Neural cell (in vitro differentiated cells): ENCODE measurements around the gene NHS.

Experiments used
- EP300 ChIP-seq: fragments of 450-650 bp; conservative IDR thresholded peaks from 2 replicates; pipeline ENCODE4 v1.6.1; 2014; ENCODE audit warnings: antibody characterized with exemption, mild to moderate bottlenecking, moderate library complexity; ENCODE audit not compliant: poor library complexity, severe bottlenecking
- EZH2 ChIP-seq: fragments of 200-600, 300-800 bp; shearing (Covaris generic), sonication (generic); IDR thresholded peaks from 2 replicates; pipeline ENCODE4 v1.6.1; 2014; ENCODE audit warnings: antibody characterized with exemption, low read length, borderline replicate concordance, mild to moderate bottlenecking; ENCODE audit not compliant: insufficient read depth, poor library complexity, severe bottlenecking
- POLR2AphosphoS5 ChIP-seq: IDR thresholded peaks from 2 replicates; pipeline ENCODE4 v1.6.1; 2012
- SMC3 ChIP-seq: fragments of 450-650 bp; conservative IDR thresholded peaks from 2 replicates; pipeline ENCODE4 v1.6.1; 2014; ENCODE audit warnings: antibody characterized with exemption, mild to moderate bottlenecking, moderate library complexity; ENCODE audit not compliant: poor library complexity
- TAF1 ChIP-seq: IDR thresholded peaks from 2 replicates; pipeline ENCODE4 v1.6.1; 2012; ENCODE audit warnings: low read depth
- TF ChIP-seq, protein P1 (sequence below): fragments of 450-650 bp; IDR thresholded peaks from 2 replicates; pipeline ENCODE4 v1.5.1; 2014; ENCODE audit warnings: antibody characterized with exemption, mild to moderate bottlenecking, moderate library complexity; ENCODE audit not compliant: poor library complexity, severe bottlenecking
- TF ChIP-seq, protein P2 (sequence below): IDR thresholded peaks from 2 replicates; pipeline ENCODE4 v1.6.1; 2012; ENCODE audit warnings: borderline replicate concordance

DNA sequence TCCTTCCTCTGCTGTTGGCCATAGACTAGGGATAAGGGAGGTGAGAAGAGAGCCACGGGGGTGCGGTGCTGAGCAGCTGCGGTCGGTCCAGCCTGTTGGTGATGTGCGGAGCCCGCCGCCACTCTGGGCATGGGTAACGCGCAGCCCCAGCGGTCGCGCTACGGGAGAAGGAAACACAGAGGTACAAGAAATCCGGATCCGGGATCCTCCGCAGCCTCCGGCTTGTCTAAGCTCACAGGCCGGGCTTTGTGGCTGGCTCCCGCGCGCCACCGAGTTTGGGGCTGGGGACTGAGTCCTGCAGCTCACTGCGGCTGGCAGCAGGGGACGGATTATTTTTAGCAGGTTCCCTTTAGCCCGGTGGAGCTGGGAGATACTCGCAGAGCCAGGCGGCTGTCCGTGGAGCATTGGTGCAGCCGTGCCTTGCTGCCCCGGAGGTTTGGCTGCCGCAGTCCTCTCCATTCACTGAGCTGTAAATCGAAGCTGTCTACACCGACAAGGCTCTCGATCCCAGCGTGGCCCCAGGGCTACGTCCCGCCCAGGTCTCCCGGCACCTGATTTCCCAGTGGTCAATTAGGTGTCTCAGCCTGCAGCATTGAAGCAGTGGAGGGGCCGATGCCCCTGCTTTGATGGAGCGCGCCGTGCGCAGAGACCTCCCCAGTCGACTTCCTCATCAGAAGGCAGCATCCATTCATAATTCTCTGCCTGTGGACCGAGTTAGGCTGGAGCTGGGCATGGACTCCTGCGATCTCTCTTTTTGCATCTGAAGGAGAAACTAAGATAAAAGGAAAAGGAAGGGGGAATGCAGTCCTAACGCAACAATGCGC is 280.4 kb downstream of the NHS start:
- TF ChIP-seq, protein P1, sequence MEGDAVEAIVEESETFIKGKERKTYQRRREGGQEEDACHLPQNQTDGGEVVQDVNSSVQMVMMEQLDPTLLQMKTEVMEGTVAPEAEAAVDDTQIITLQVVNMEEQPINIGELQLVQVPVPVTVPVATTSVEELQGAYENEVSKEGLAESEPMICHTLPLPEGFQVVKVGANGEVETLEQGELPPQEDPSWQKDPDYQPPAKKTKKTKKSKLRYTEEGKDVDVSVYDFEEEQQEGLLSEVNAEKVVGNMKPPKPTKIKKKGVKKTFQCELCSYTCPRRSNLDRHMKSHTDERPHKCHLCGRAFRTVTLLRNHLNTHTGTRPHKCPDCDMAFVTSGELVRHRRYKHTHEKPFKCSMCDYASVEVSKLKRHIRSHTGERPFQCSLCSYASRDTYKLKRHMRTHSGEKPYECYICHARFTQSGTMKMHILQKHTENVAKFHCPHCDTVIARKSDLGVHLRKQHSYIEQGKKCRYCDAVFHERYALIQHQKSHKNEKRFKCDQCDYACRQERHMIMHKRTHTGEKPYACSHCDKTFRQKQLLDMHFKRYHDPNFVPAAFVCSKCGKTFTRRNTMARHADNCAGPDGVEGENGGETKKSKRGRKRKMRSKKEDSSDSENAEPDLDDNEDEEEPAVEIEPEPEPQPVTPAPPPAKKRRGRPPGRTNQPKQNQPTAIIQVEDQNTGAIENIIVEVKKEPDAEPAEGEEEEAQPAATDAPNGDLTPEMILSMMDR: no peak
- TF ChIP-seq, protein P2, sequence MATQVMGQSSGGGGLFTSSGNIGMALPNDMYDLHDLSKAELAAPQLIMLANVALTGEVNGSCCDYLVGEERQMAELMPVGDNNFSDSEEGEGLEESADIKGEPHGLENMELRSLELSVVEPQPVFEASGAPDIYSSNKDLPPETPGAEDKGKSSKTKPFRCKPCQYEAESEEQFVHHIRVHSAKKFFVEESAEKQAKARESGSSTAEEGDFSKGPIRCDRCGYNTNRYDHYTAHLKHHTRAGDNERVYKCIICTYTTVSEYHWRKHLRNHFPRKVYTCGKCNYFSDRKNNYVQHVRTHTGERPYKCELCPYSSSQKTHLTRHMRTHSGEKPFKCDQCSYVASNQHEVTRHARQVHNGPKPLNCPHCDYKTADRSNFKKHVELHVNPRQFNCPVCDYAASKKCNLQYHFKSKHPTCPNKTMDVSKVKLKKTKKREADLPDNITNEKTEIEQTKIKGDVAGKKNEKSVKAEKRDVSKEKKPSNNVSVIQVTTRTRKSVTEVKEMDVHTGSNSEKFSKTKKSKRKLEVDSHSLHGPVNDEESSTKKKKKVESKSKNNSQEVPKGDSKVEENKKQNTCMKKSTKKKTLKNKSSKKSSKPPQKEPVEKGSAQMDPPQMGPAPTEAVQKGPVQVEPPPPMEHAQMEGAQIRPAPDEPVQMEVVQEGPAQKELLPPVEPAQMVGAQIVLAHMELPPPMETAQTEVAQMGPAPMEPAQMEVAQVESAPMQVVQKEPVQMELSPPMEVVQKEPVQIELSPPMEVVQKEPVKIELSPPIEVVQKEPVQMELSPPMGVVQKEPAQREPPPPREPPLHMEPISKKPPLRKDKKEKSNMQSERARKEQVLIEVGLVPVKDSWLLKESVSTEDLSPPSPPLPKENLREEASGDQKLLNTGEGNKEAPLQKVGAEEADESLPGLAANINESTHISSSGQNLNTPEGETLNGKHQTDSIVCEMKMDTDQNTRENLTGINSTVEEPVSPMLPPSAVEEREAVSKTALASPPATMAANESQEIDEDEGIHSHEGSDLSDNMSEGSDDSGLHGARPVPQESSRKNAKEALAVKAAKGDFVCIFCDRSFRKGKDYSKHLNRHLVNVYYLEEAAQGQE: no peak
- TF ChIP-seq POLR2AphosphoS5: no peak
- TF ChIP-seq SMC3: no peak
- no peak for TF ChIP-seq EP300
- TF ChIP-seq EZH2: no peak
- no peak for TF ChIP-seq TAF1
